Measurements from ENCODE around the gene TMEM248.
"Not testable (repeated sequence)": the region's sequence is repeated elsewhere in the genome, so short reads cannot be mapped to it uniquely, and the experiment has no call there.

DNA sequence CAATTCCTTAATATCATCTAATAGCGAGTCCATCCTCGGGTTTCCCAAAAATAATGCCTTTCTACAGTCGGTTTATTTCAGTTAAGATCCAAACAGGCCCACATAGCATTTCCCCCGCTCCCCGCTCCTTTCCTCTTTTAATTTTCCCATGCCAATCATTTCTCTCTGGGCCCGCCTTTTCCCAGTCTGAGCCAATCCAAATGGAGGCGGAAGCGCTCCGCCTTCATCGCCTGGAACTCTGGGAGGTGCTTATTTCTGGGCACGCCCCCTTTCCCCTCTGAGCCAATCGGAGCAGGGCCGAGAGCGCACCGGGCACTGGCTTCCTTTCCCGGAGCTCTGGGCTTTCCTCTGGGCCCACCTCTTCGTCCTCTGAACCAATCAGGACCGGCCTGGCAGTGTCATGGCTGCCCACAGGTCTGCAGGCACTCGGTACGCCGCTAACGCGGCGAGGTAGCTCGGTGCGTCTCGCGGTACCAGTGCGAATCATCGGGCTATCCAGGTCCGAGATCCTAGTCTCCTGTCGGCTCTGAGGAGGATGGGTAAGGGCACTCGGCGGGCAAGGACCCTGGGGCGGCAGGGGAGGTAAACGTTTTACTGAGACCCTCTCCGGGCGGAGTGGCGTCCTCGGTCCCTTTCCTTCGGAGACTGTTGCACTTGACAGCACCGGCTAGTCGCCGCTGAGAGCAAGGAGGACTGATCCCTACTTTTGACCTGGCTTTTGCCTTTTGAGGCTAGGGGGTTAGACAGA, 75.6 kb downstream of the TMEM248 start, which contains the start of gene TYW1:
- TF ChIP-seq ZNF274 (IDR thresholded peaks at IDR 0.05; ENCODE audit: low read depth, low read length): not testable (repeated sequence)
- TF ChIP-seq YY1 (IDR thresholded peaks at IDR 0.05; ENCODE audit: insufficient read depth, insufficient read length): peak; percentile 87
